GM12864 (cell line): ENCODE results near the gene ARNT2.

Experiments used
- DNase-seq: peaks from one replicate; pipeline ENCODE4 v3.0.0-alpha.2; 2011; ENCODE audit warnings: low read depth
- H3K4me3 ChIP-seq: 2 replicates; pipeline ENCODE4 v1.5.1; 2011; ENCODE audit warnings: mild to moderate bottlenecking, low read depth, low read length, control low read depth
- TF ChIP-seq, protein P1 (sequence below): IDR thresholded peaks from 2 replicates; pipeline ENCODE4 v1.5.1; 2011; ENCODE audit warnings: low read depth, mild to moderate bottlenecking, moderate library complexity, low read length, control low read depth, inconsistent platforms; ENCODE audit errors: missing control alignments

The ARNT2 gene

DNA sequence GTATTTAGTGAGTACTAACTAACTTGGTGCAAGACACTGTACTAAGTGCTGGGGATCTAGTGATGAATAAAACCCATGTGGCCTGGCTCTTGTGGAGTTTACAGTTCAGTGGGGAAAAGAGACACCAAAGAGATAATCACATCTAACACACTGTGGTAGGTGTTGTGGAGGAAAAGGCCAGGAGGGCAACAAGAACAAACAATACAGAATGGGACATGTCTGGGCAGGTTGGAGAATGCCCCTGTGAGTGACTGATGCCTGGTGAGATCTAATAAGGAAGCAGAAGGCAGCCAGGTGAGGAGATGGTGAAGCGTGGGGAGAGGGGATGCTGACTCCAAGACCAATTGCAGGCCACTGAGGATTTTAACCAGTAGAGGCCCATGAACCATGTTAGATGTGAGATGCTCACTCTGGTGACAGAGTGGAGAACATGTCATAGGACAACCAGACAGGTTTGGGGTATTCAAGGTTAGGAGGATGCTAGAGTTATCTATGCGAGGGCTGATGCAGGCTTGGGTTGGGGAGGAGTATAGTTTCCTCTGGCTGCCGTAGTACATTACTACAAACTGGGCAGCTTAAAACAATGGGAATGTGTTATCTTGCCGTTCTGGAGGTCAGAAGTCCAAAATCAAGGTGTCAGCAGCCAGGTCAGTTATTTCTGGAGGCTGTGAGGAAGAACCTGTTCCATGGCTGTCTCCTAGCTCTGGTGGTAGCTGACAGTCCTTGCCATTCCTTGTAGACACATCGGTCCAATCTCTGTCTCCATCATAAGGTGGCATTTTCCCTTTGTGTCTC, 81.4 kb downstream of the ARNT2 start:
- TF ChIP-seq, protein P1, sequence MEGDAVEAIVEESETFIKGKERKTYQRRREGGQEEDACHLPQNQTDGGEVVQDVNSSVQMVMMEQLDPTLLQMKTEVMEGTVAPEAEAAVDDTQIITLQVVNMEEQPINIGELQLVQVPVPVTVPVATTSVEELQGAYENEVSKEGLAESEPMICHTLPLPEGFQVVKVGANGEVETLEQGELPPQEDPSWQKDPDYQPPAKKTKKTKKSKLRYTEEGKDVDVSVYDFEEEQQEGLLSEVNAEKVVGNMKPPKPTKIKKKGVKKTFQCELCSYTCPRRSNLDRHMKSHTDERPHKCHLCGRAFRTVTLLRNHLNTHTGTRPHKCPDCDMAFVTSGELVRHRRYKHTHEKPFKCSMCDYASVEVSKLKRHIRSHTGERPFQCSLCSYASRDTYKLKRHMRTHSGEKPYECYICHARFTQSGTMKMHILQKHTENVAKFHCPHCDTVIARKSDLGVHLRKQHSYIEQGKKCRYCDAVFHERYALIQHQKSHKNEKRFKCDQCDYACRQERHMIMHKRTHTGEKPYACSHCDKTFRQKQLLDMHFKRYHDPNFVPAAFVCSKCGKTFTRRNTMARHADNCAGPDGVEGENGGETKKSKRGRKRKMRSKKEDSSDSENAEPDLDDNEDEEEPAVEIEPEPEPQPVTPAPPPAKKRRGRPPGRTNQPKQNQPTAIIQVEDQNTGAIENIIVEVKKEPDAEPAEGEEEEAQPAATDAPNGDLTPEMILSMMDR = no peak
- no peak for DNase-seq
- H3K4me3 ChIP-seq = no peak overlapping the region

GRCh38 chr15:80487839-80488390, 83.7 kb downstream of the ARNT2 start:
- H3K4me3 ChIP-seq = no peak overlapping the region
- TF ChIP-seq, protein P1 = no peak
- DNase-seq = no peak

DNA sequence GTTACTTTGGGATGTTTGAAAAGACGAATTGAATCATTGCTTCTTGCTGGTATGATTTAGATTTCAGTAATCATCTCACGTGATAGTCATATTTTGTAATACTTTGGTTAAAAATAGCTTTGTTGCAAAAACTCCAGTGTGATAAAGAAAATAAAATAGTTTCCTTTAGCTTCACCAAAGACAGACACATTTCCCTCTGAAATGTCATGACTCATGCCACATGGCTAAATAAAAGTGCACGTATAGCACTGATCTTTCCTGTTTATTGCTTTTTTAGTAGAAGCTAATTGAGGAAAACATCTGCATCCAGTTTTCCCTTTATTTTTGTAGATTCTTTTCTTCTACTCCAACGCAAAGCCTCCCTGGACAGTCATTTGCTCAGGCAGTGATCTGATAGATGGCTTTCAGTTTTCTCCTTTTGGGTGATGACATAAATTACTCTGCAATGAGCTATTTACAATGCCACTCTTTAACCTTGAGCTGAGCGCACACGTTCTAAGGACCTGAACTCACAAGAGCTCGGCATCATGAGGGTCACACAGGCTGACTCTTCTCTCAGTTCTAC, 84.9 kb downstream of the ARNT2 start:
- DNase-seq = no peak
- TF ChIP-seq, protein P1 = no peak
- H3K4me3 ChIP-seq = no peak overlapping the region

DNA sequence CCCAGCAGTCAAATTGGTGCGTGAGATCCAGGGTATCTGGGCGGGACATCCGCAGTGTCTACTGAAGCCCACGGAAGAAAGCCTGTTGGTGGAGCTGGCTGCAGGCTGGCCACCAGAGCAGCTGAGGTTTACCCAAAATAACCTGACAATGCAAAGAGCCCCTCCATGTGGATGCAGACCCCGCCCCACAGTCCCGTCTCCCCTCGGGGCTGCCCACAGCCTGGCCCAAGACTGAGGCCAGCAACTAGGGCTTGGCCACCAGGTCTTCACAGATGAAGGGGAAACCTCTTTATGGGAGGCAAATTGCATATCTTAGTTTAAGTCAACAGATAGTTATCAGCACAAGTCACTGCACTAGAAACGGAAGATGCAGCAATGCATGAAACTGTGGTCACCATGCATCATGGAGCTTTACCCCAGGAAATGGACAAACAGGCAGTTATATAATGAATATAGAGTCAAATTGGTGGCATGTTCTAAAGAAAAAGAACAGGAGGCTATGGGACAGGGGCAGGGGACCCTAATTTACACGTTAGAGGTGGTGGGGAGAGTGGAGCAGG, 86.3 kb downstream of the ARNT2 start:
- TF ChIP-seq, protein P1 = no peak
- no peak overlapping the region for H3K4me3 ChIP-seq
- DNase-seq = no peak

DNA sequence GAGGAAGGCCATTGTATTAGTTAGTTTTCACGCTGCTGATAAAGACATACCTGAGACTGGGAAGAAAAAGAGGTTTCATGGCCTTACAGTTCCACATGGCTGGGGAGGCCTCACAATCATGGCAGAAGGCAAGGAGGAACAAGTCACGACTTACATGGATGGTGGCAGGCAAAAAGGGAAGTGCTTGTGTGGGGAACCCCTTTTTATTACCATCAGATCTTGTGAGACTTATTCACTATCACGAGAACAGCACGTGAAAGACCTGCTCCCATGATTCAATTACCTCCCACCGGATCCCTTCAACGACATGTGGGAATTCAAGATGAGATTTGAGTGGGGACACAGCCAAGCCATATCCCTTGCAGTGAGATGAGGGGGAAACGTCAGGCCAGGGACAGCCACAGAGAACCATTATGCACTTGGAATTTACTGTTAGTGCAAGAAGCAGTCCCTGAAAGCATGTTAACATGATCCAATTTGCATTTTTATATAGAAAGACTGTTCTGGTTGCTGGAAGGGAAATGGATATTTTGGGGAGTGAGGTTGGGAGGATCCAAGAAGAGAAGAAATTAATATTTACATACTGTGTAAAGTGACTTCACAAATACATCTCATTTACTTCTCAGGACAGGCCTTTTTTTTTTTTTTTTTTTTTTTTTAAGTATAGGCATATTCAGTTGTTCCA, 87.1 kb downstream of the ARNT2 start:
- H3K4me3 ChIP-seq = no peak overlapping the region
- TF ChIP-seq, protein P1 = no peak
- DNase-seq = no peak

- no peak overlapping the region for H3K4me3 ChIP-seq
- no peak for DNase-seq
- TF ChIP-seq, protein P1 = no peak
Observed at GRCh38 chr15:80492409-80492808, 88.2 kb downstream of the ARNT2 start.
